Measurements from ENCODE around the gene TCIRG1.

TCIRG1 gene

DNA sequence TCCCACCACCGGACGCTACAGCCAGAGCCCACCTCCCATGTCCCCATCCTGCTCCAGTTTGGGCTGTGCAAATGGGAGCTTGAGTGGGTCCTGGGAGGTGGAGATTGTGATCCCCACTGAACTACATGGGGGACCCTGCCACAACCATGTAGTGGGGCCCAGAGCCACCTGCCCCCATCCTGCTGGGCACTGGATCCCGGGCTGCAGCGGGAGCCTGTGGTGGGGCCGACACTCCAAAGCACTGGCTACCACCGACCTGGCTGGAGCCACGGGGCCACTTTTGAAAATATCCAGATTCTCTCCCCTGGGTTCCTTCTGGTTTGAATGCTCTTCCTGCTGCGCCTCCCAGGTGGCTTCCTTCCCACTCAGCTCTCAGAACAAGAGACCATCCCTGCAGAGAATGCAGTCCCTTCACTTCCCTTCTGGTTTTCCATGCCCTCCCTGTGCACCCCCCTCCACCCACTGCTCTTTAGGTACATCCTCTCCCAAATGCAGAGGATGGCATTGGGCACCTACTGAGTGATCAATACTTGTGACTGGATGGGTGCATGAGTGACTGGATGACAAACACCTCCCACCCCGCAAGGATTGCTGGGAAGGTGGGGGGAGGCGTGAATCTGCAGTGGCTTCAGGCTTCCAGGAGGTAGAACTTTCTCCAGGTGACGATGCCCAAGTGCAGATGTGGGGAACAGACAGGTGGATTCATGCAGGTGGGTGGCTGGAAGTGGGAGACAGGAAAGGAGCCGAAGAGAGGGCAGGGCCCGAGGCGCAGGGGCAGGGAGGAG lies 34.1 kb upstream of the TCIRG1 start:
- no peak for DNase-seq (ENCODE audit: low read depth in 2 of 2)

DNA sequence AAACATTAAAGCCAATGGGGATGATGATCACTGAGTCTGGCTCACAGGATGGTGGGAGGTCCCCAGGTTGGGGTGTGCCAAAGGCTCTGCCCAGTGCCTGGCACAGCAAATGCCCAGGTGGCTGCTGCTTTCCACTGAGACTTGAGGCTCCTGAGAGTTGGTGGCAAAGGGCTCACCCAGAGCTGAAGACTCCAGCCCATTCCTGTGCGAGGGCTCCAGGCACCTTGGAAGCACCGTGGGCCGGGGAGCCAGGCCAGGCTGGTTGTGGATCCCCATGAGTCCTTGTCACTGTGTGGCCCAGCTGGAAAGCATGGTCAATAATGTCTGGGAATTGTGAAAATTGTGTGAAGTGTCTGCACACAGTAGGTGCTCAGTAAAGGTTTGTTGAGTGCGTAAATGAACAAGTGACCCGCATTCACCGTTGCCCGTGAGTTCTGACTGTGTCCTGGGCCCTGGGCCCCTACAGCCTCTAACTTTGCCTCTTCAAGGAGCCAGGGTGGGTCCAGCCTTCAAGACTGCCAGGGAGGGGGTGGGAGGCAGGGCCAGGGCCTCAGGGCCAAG lies 32.1 kb upstream of the TCIRG1 start:
- DNase-seq (ENCODE audit: low read depth in 2 of 2), result no peak

DNA sequence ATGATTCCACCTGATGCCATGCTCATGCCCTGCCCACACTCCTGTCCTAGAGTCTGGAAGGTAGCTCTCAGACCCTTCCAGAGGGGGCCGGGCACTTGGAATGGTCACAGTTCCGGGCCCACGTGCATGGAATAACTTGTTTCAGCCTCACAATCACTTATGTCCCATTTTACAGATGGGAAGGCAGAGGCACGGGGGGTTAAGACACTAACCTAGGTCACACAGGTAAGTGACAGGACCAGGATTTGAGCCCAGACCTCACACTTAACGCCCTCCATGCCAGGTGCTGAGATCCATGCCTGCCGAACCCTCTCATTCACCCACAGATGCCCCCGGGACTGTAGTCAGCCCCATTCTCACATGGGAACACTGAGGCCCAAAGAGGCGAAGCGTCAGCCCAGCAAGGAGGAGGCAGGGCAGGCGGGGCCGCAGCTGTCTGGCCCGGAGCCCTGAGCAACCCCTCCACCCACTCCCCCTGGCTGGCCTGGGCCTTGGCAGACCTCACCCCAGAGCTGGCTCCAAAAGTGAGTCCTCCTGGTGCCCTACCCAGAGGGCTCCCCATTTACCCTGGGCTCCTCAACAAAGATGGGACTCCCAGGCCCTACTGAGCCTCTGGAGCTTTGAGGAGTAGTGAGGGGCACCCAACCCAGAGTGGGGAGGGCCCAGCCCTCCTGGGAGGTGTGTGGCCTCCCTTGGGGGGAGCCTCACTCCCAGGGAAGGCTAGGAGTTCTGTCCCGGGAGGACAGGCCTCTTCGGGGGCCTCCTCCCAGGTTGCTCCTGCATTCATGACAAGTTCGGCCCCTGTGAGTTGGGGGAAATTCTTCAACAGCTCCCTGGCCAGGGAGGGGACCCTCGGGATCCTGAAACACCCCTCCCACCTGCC lies 31.1 kb upstream of the TCIRG1 start:
- no peak for DNase-seq (ENCODE audit: low read depth in 2 of 2)

DNA sequence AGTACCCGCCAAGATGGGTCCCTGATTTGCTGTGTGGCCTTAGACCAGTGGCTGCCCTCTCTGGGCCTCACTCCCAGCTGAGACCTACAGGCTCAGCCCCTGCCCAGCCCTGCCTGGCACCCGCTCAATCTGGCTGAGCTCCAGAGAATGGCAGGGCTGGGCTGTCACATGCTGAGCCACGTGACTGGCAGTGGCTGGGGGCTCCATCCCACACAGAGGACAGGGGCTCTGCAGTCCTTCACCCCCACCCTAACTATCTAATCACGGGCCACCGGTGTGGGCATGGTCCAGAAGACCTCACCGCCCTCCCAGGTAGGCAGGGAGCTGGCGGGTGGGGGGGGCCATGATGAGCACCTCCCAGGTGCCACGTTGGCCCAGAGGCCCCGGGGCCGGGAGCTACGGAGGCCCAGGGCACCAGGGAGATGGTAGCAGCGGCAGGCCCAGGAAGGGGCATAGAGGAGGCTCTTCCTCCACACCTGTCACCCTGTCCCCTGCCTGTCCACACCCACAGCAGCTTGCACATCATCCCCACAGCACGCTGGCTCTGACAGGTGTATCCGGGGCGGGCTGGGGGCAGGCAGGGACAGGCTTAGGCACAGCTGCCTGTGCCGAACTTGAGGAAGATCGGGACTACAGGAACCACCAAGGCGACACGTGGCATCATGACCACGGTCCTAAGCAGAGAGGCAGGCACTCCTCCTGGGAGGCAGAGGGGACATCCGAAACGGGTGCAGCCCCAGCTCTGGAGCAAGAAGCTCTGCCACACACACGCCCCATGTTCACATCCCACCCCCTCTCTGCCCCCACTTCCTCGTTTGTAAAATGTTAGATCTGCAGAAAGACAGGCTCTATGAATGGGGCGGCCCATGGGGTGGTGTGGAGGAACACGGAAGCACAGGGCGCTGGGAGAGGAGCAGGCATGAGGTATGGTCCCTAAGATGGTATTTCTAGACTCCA lies 30.2 kb upstream of the TCIRG1 start:
- no peak for DNase-seq (ENCODE audit: low read depth in 2 of 2)

GRCh38 chr11:68009391-68010089 lies 29.3 kb upstream of the TCIRG1 start:
- no peak for DNase-seq (ENCODE audit: low read depth in 2 of 2)

- peak in 1 of 2 experiments; percentile 18 for DNase-seq (ENCODE audit: low read depth in 2 of 2)
These were observed 28.5 kb upstream of the TCIRG1 start, which contains the start of gene ALDH3B1 for GRCh38 chr11:68010090-68011041. TSS of gene ALDH3B1 (plus strand) at chr11:68010327. CDS start at chr11:68015298, 4,971 bp downstream.

- DNase-seq (ENCODE audit: low read depth in 2 of 2), result no peak
These were observed 27.5 kb upstream of the TCIRG1 start for GRCh38 chr11:68011051-68011943.

DNA sequence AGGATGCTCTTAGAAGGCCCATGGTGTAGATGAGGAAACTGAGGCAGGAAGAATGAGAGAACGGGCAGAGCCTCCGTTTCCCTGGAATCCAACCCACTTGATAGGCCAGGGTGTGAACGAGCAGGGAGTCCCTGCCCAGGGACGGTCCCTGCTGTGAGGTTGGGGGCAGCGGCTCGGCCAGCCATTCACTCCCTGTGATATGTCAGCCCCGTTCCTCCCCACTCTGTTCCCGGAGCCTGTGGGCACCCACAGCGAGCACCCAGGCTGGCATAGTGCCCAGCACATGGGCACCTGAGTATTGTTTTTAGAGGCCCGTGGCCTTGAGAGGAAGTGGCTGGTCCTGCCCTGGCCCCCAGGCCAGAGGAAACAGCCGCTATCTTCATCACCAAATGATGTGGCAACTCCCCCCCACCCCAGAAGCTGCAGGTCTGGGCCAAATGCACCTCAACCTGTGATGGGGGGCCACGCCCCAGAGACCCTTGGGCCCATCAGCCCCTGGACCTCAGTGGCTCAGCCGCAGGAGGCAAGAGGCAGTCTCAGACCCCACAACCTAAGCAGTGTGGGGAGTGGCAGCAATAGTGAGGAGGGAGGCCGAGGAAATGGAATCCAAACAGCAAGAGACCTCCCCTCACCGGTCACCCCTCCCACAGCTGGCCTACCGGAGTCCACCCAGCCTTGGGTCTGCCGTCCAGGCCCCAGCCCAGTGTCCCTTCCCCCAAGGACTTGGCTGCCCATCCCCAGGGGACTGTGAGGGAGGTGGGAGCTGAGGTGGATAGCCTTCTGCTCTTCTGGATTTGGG lies 26.6 kb upstream of the TCIRG1 start:
- no peak for DNase-seq (ENCODE audit: low read depth in 2 of 2)

GRCh38 chr11:68012843-68013610 lies 25.8 kb upstream of the TCIRG1 start:
- DNase-seq (ENCODE audit: low read depth in 2 of 2), result peak; percentile 84 to 87

- no peak for DNase-seq (ENCODE audit: low read depth in 2 of 2)
These were observed 25.1 kb upstream of the TCIRG1 start for GRCh38 chr11:68013611-68014156.

DNA sequence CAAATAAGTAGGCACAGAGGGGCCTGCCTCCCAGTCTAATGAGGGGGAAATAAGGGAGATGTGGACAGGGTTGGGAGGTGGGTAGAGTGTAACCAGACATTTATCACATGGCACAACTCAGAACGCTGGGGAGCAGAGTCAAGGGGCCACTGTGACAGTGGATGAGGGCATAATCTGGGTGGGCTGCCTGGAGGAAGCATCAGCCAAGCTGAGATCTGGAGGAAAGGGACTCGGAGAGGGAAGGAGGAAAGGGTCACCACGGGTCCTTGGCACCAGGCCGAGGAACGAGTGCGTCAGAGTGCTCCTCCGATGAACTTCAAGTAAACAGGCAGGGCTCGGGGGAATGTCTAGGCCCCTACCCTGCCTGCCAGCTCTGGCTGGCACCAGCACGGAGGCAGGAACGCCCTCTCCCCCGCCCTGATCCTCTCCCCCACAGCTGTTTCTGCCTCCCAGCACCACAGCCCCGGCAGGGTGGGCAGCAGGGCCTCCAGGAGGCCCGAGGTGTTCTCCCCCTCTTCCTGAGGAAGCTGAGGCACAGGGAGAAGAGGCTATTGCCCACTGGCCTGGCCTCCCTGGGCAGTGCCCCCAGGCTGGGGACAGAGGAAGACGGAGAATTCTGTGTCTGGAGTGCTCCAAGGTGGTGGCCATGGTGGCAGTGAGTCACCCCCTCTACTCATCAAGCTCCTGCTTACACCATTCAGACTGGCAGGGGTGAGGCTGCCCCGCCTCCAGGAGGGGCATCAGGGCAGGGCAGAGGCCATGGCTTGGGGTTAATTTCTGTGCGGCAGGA lies 24.5 kb upstream of the TCIRG1 start:
- DNase-seq (ENCODE audit: low read depth in 2 of 2), result no peak

DNA sequence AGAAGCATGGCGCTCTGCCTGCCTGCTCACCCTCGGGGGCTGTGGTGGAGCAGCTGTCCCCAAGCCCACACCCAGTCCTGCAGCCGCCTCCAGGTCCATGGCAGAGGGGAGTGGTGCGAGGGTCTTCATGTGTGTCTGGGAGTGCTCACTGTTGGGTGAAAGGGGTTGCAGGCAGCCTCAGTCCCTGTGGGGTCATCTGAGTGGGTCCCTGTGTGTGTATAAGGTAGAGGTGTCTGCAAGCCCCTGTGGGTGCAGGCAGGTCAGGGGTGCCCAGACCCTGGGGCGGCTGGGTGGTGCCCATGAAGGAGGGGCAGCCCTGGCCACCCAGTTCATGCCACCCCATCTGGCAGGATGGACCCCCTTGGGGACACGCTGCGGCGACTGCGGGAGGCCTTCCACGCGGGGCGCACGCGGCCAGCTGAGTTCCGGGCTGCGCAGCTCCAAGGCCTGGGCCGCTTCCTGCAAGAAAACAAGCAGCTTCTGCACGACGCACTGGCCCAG lies 23.8 kb upstream of the TCIRG1 start:
- no peak for DNase-seq (ENCODE audit: low read depth in 2 of 2)

DNA sequence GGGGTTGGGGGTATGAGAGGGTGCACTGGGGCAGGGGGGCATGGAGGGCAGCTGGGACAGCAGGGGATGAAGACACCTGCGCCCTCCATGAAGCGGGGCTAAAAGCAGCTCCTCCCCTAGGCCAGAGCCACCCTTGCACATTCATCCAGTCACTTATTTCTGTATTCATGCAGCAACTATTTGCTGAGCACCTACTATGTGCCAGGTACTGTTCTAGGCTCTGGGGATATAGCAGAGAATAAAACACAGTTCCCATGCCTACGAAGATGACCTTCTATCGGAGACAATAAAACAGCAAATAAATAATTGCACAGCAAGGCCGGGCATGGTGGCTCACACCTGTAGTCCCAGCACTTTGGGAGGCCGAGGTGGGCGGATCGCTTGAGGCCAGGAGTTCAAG lies 23.4 kb upstream of the TCIRG1 start:
- DNase-seq (ENCODE audit: low read depth in 2 of 2), result no peak

GRCh38 chr11:68016161-68016903 lies 22.5 kb upstream of the TCIRG1 start:
- DNase-seq (ENCODE audit: low read depth in 2 of 2), result no peak
